IPS-15b (cell line): Measurements from ENCODE around the gene DDX54.

ENCODE experiments used
- H3K27me3 ChIP-seq: one replicate; pipeline ENCODE4 v1.6.1; 2013; ENCODE audit warnings: low read length; ENCODE audit not compliant: control insufficient read depth, insufficient read depth
- H3K36me3 ChIP-seq: one replicate; pipeline ENCODE4 v1.6.1; 2013; ENCODE audit warnings: low read length; ENCODE audit not compliant: control insufficient read depth, insufficient read depth
- H3K4me1 ChIP-seq: one replicate; pipeline ENCODE4 v1.6.1; 2013; ENCODE audit warnings: mild to moderate bottlenecking, low read length; ENCODE audit not compliant: control insufficient read depth, insufficient read depth
- H3K4me3 ChIP-seq: one replicate; pipeline ENCODE4 v1.5.1; 2013; ENCODE audit warnings: low read depth, low read length
- H3K9ac ChIP-seq: one replicate; pipeline ENCODE4 v1.6.1; 2013; ENCODE audit warnings: low read depth, mild to moderate bottlenecking, low read length
- H3K9me3 ChIP-seq: one replicate; pipeline ENCODE4 v1.6.1; 2013; ENCODE audit warnings: mild to moderate bottlenecking, low read length; ENCODE audit not compliant: control insufficient read depth, insufficient read depth

The DDX54 gene

DNA sequence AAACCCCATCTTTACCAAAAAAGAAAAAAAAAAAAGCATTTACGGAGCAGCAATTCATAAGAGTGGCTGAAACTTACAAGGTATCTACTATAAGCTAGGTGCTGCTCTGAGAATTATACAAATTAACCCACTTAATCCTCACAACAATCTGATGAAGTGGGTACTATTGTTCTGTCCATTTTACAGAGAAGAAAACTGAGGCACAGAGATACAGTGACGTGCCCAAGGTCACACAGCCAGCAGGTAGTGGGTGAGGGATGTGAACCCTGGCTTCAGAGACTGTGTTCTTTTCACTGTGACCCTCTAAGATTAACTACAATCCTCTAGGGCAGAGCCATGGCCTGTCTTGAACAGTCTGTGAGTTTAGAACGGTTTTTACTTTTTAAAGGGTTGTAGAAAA, 3.3 kb downstream of the DDX54 start:
- Histone ChIP-seq H3K36me3 (peaks cover 30% of the 10 kb centered on the region), H3K4me3 (no peak overlapping the region), H3K4me1 (no peaks in the 10 kb centered on the region), H3K27me3 (no peaks in the 10 kb centered on the region), H3K9me3 (no peaks in the 10 kb centered on the region), H3K9ac (no peak overlapping the region)

- H3K27me3 ChIP-seq: no peaks in the 10 kb centered on the region
- H3K36me3 ChIP-seq: peaks cover 40% of the 10 kb centered on the region
- H3K4me1 ChIP-seq: no peaks in the 10 kb centered on the region
- H3K9ac ChIP-seq: no peak overlapping the region
- no peaks in the 10 kb centered on the region for H3K9me3 ChIP-seq
- H3K4me3 ChIP-seq: no peak overlapping the region
Observed at GRCh38 chr12:113180333-113180732, 4.9 kb downstream of the DDX54 start.

DNA sequence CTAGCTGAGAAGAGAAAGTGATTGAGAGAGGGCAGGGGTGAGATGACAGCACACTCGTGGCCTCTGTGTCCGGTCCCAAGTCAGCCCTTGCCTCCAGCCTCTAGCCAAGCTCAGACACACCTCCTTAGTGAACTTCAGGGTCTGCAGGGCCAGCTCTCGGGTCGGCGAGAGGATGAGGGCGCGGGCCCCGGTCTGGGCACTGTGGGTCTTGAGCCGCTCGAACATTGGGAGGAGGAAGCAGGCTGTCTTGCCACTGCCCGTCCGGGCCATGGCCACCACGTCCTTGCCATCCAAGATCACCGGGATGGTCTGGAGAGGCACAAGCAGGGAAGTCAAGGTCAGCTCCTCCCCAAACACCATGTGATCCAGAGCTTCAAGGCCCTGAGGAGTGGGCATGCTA, 6.3 kb downstream of the DDX54 start:
- Histone ChIP-seq H3K27me3 (no peaks in the 10 kb centered on the region), H3K4me3 (no peak overlapping the region), H3K9me3 (no peaks in the 10 kb centered on the region), H3K36me3 (peaks cover 44% of the 10 kb centered on the region), H3K4me1 (no peaks in the 10 kb centered on the region), H3K9ac (no peak overlapping the region)

DNA sequence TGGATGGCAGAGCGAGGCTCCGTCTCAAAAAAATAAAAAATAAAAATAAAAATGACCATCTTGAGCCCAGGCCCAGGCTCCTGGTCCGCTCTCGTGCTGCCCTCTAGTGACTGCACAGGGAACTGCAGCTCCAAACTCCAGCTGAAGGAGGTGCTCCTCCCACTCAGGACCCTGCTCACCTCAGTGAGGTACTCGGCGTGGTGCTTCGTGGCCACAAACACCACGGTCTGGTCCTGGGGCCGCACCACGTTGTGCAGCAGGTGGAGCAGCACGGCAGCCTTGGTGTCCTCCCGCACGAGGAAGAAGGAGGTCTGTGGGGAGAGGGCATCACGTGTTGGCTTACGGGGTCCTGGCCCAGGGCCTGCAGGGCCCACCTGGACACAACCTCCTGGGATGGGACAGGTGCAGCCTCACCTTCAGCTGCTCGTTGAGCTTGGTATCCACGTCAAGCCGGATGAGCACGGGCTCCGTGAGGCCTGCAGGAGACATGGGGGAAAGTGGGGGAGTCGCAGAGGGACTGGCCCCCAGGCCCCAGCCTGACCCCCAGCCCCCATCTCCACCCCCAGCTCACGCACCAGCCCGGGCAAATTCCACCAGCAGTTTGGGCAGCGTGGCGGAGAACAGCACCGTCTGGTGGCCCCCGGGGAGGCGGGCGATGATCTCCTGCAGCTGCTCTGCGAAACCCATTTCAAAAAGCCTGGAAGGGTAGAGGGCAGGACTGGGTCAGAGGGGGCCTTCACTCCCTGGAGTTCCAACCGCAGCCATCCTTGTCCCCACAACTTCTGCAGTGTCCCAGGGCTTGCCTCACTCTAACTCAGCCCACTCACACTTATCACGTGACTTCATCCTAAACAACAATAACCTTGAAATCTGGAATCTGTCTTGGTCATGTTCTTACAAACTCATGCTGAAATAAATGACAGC, 10.6 kb downstream of the DDX54 start:
- Histone ChIP-seq H3K9ac (no peak overlapping the region), H3K27me3 (no peaks in the 10 kb centered on the region), H3K36me3 (peaks cover 50% of the 10 kb centered on the region), H3K9me3 (no peaks in the 10 kb centered on the region), H3K4me1 (no peaks in the 10 kb centered on the region), H3K4me3 (no peak overlapping the region)

DNA sequence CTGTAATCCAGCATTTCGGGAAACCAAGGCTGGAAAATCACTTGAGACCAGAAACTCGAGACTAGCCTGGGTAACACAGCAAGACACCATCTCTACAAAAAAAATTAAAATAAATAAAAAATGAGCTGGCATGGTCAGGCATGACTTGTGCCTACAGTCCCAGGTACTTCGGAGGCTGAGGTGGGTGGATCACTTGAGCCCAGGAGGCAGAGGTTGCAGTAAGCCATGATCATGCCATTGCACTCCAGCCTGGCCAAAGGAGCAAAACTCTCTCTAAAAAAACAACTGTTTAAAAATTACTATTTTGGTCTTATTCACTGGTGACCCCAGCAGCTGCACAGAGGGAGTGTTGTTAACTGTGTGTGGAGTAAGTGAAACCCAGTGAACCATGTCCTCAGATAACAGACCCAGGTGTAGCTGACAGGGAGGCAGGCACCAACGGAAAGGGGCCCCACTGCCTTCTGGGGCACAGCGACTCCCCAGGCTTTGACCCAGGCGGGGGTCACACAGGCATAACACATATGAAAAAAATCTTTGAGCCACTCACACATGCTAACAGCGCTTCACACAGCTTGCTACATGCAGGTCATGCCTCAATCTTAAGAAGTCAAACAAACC, 12.1 kb downstream of the DDX54 start:
- H3K36me3 ChIP-seq: peaks cover 55% of the 10 kb centered on the region
- H3K27me3 ChIP-seq: no peaks in the 10 kb centered on the region
- H3K4me1 ChIP-seq: no peaks in the 10 kb centered on the region
- H3K9ac ChIP-seq: no peak overlapping the region
- no peak overlapping the region for H3K4me3 ChIP-seq
- no peaks in the 10 kb centered on the region for H3K9me3 ChIP-seq

DNA sequence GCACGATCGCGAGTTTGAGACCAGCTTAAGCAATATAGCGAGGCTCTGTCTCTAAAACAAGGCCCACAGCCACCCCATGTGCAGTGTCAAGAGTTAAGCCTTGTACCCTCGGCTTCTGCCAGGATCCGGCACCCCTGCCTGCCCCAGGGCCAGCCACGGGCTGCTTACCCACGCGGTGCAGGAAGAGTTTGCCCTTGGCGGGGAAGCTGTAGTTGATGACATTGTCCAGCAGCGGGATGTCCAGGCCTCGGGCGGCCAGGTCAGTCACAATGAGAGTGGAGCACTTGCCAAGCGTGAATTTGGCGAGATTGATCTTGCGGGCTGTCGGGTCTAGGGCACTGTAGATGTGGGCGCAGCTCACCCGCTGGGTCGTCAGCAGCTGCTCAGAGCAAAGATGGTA, 13.1 kb downstream of the DDX54 start:
- H3K4me1 ChIP-seq: no peaks in the 10 kb centered on the region
- H3K9ac ChIP-seq: no peak overlapping the region
- no peaks in the 10 kb centered on the region for H3K9me3 ChIP-seq
- no peak overlapping the region for H3K4me3 ChIP-seq
- no peaks in the 10 kb centered on the region for H3K27me3 ChIP-seq
- peaks cover 50% of the 10 kb centered on the region for H3K36me3 ChIP-seq

DNA sequence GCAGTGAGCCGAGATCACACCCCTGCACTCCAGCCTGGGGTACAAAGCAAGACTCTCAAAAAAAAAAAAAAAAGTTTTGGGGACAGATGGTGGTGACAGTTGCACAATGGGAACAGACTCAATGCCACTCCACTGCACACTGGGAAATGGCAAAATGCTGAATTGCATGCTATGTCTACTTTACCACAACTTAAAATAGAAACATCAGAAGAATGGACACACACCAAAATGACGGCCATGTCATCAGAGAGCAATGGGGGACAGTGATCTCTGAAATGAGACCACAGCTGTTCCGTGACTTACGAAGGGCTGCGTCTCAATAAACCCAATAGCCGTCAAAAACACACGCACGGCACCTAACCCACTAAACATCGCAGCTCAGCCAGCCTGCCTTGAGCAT, 13.7 kb downstream of the DDX54 start:
- Histone ChIP-seq H3K27me3 (no peaks in the 10 kb centered on the region), H3K36me3 (peaks cover 45% of the 10 kb centered on the region), H3K4me1 (no peaks in the 10 kb centered on the region), H3K9me3 (no peaks in the 10 kb centered on the region), H3K4me3 (no peak overlapping the region), H3K9ac (no peak overlapping the region)

DNA sequence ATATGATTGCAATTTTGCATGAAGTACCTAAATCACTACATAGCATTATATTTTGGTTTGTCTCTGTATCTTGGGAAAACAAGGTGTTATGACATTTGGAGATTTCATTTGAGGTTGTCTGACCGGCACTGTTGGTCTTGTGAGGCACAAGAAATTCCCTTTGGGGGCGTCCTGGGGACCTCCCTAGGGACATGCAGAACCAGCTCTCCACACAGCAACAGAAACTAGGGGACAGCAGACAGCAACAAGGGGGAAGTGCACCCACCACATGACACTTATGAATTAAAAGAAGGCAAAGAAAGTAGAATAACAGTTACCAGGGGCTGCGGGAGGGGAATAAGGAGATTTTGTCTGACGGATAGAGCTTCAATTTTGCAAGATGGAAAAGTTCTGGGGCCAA, 14.4 kb downstream of the DDX54 start:
- no peaks in the 10 kb centered on the region for H3K9me3 ChIP-seq
- peaks cover 40% of the 10 kb centered on the region for H3K36me3 ChIP-seq
- H3K4me1 ChIP-seq: no peaks in the 10 kb centered on the region
- no peak overlapping the region for H3K9ac ChIP-seq
- H3K27me3 ChIP-seq: no peaks in the 10 kb centered on the region
- no peak overlapping the region for H3K4me3 ChIP-seq

GRCh38 chr12:113170457-113170856, 14.8 kb downstream of the DDX54 start:
- no peak overlapping the region for H3K9ac ChIP-seq
- no peaks in the 10 kb centered on the region for H3K27me3 ChIP-seq
- no peaks in the 10 kb centered on the region for H3K4me1 ChIP-seq
- peaks cover 44% of the 10 kb centered on the region for H3K36me3 ChIP-seq
- H3K4me3 ChIP-seq: no peak overlapping the region
- no peaks in the 10 kb centered on the region for H3K9me3 ChIP-seq

- H3K9ac ChIP-seq: no peak overlapping the region
- H3K4me3 ChIP-seq: no peak overlapping the region
- H3K9me3 ChIP-seq: no peaks in the 10 kb centered on the region
- no peaks in the 10 kb centered on the region for H3K4me1 ChIP-seq
- no peaks in the 10 kb centered on the region for H3K27me3 ChIP-seq
- peaks cover 47% of the 10 kb centered on the region for H3K36me3 ChIP-seq
Observed at GRCh38 chr12:113169697-113170096, 15.6 kb downstream of the DDX54 start.

- H3K36me3 ChIP-seq: peaks cover 44% of the 10 kb centered on the region
- H3K4me3 ChIP-seq: no peak overlapping the region
- H3K9ac ChIP-seq: no peak overlapping the region
- H3K9me3 ChIP-seq: no peaks in the 10 kb centered on the region
- no peaks in the 10 kb centered on the region for H3K4me1 ChIP-seq
- no peaks in the 10 kb centered on the region for H3K27me3 ChIP-seq
Observed at GRCh38 chr12:113167868-113168267, 17.4 kb downstream of the DDX54 start.
